Glutamatergic neuron (in vitro differentiated cells): ENCODE results near the gene ACOXL. TPM values are rescaled to one million over a fixed set of nuclear protein-coding genes. Genes with fewer than 3 reads are reported as not detected.

Experiments
- DNase-seq: peaks from one replicate; pipeline ENCODE4 v3.0.0; 2022
- H3K27ac Mint-ChIP-seq: one replicate; pipeline ENCODE4 v1.8.0; 2020; ENCODE audit warnings: mild to moderate bottlenecking, mixed read lengths, inconsistent platforms; ENCODE audit not compliant: unreplicated experiment
- H3K27me3 Mint-ChIP-seq: one replicate; pipeline ENCODE4 v1.8.0; 2020; ENCODE audit warnings: mild to moderate bottlenecking, moderate library complexity, mixed read lengths, inconsistent platforms; ENCODE audit not compliant: unreplicated experiment
- H3K36me3 Mint-ChIP-seq: one replicate; pipeline ENCODE4 v1.8.0; 2020; ENCODE audit warnings: mild to moderate bottlenecking, mixed read lengths, inconsistent platforms; ENCODE audit not compliant: unreplicated experiment
- H3K4me1 Mint-ChIP-seq: one replicate; pipeline ENCODE4 v1.8.0; 2020; ENCODE audit warnings: mild to moderate bottlenecking, low read depth, mixed read lengths, inconsistent platforms; ENCODE audit not compliant: unreplicated experiment
- H3K4me3 Mint-ChIP-seq: one replicate; pipeline ENCODE4 v1.8.0; 2020; ENCODE audit warnings: mild to moderate bottlenecking, mixed read lengths, inconsistent platforms; ENCODE audit not compliant: unreplicated experiment
- H3K9me3 Mint-ChIP-seq: one replicate; pipeline ENCODE4 v1.8.0; 2020; ENCODE audit warnings: mild to moderate bottlenecking, moderate library complexity, mixed read lengths, inconsistent platforms; ENCODE audit not compliant: unreplicated experiment
- CTCF ChIP-seq: fragments of 200-600 bp; sonication (generic); IDR thresholded peaks from one replicate; pipeline ENCODE4 v1.5.0; 2021; ENCODE audit not compliant: partially characterized antibody, unreplicated experiment
- total RNA-seq: library from RNA; stranded (reverse); fragmentation: NEBNext Ultra II Directional; extraction: Animal tissue kit (Norgen Biotek cat#: 25700); gene quantifications from one replicate; pipeline ENCODE4 v1.2.1, GENCODE V29; 2021; ENCODE audit not compliant: unreplicated experiment

Gene ACOXL
- total RNA-seq, 1 donor from 2014 or later: 1.4 TPM

DNA sequence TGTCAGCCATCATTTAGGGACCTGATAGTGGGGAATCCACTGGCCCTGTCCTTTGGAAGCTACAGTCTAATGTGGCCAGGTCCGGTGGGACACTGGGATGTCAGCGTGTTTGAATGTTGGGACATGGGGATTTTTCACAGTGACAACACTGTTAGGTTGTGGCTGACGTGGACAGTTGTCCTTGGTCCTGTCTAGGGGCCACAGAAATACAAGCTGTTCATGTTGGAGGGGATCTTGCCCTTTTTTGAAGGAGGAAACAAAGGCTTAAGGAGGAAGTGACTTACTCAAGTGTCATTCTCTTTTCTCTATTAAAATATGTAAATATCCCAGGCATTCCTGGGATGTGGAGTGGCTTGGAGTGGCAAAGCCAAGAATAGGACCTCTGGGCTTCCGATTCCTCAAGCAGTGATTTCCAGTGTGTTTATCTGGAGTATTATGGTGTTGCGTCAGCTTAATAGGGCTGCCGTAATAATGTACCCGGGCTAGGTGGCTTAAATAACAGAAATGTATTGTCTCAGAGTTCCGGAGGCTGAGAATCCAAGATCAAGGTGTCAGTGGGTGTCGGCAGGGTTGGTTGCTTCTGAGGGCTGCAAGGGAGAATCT is 8.5 kb downstream of the ACOXL start:
- no peak overlapping the region for H3K27ac Mint-ChIP-seq
- no peak for TF ChIP-seq CTCF
- H3K4me1 Mint-ChIP-seq: no peaks in the 10 kb centered on the region
- no peaks in the 10 kb centered on the region for H3K9me3 Mint-ChIP-seq
- H3K36me3 Mint-ChIP-seq: no peaks in the 10 kb centered on the region
- no peak for DNase-seq
- no peak overlapping the region for H3K4me3 Mint-ChIP-seq
- peaks cover 2% of the 10 kb centered on the region for H3K27me3 Mint-ChIP-seq

- Mint-ChIP-seq H3K36me3 (no peaks in the 10 kb centered on the region), H3K27ac (no peak overlapping the region), H3K4me1 (no peaks in the 10 kb centered on the region), H3K9me3 (no peaks in the 10 kb centered on the region), H3K27me3 (peaks cover 2% of the 10 kb centered on the region), H3K4me3 (no peak overlapping the region)
- no peak for DNase-seq
- no peak for TF ChIP-seq CTCF
Observed at GRCh38 chr2:110741491-110741980, 9.2 kb downstream of the ACOXL start.

- no peak for DNase-seq
- H3K9me3 Mint-ChIP-seq: no peaks in the 10 kb centered on the region
- no peaks in the 10 kb centered on the region for H3K4me1 Mint-ChIP-seq
- H3K4me3 Mint-ChIP-seq: no peak overlapping the region
- H3K27ac Mint-ChIP-seq: no peak overlapping the region
- no peak for TF ChIP-seq CTCF
- no peaks in the 10 kb centered on the region for H3K36me3 Mint-ChIP-seq
- peaks cover 2% of the 10 kb centered on the region for H3K27me3 Mint-ChIP-seq
Observed at GRCh38 chr2:110742412-110742811, 10.0 kb downstream of the ACOXL start.

GRCh38 chr2:110743600-110743999 is 11.2 kb downstream of the ACOXL start:
- Mint-ChIP-seq H3K36me3 (no peaks in the 10 kb centered on the region), H3K4me1 (peaks cover 5% of the 10 kb centered on the region), H3K27ac (no peak overlapping the region), H3K4me3 (no peak overlapping the region), H3K27me3 (peaks cover 2% of the 10 kb centered on the region), H3K9me3 (no peaks in the 10 kb centered on the region)
- no peak for DNase-seq
- TF ChIP-seq CTCF: no peak

- Mint-ChIP-seq H3K4me1 (peaks cover 6% of the 10 kb centered on the region), H3K27me3 (peaks cover 3% of the 10 kb centered on the region), H3K27ac (no peak overlapping the region), H3K9me3 (no peaks in the 10 kb centered on the region), H3K4me3 (no peak overlapping the region), H3K36me3 (no peaks in the 10 kb centered on the region)
- no peak for DNase-seq
- no peak for TF ChIP-seq CTCF
Observed at GRCh38 chr2:110744429-110744828, 12.1 kb downstream of the ACOXL start.
